A673 (cell line): ENCODE measurements around the gene OSBPL8. TPM values are rescaled to one million over a fixed set of nuclear protein-coding genes. Genes with fewer than 3 reads are reported as not detected.

Source experiments
- BruUV-seq: library from RNA; stranded (reverse); fragments of 400-500 nt; replicated peaks from 2 replicates; lab custom pipeline; 2021; lab: Mats Ljungman, UMichigan
- CTCF ChIA-PET: fragments of 300-600 bp; sonication (Branson Sonifier 250); formaldehyde crosslinking; loops from one replicate; lab custom pipeline; 2022; ENCODE audit warnings: antibody characterized with exemption; lab: Charles Lee
- POLR2A ChIA-PET: fragments of 300-600 bp; sonication (Branson Sonifier 250); formaldehyde crosslinking; loops from one replicate; lab custom pipeline; 2022; ENCODE audit warnings: antibody characterized with exemption; ENCODE audit not compliant: low non-redundant PET; lab: Charles Lee
- DNase-seq: peaks from one replicate; pipeline ENCODE4 v3.0.0-alpha.2; 2015; ENCODE audit warnings: low spot score
- H3K27ac ChIP-seq: fragments of 200-600 bp; sonication (generic); 2 replicates; pipeline ENCODE4 v1.5.1; 2016; ENCODE audit warnings: mixed run types, low read depth, mild to moderate bottlenecking, mixed read lengths, antibody characterized with exemption, low read length; ENCODE audit not compliant: poor library complexity, severe bottlenecking
- H3K27me3 ChIP-seq: fragments of 200-600 bp; sonication (generic); replicated peaks from 2 replicates; pipeline ENCODE4 v1.6.1; 2017; ENCODE audit warnings: mixed run types, low read depth, mild to moderate bottlenecking, mixed read lengths, antibody characterized with exemption, low read length; ENCODE audit not compliant: insufficient read depth, poor library complexity
- H3K36me3 ChIP-seq: fragments of 200-600 bp; sonication (generic); 2 replicates; pipeline ENCODE4 v1.6.1; 2016; ENCODE audit warnings: mixed run types, mild to moderate bottlenecking, mixed read lengths, antibody characterized with exemption, low read length; ENCODE audit not compliant: insufficient read depth, poor library complexity, severe bottlenecking
- H3K4me1 ChIP-seq: fragments of 200-600 bp; sonication (generic); 2 replicates; pipeline ENCODE4 v1.6.1; 2017; ENCODE audit warnings: mixed run types, mild to moderate bottlenecking, mixed read lengths, antibody characterized with exemption, low read length; ENCODE audit not compliant: insufficient read depth, poor library complexity, severe bottlenecking
- H3K4me3 ChIP-seq: fragments of 200-600 bp; sonication (generic); 2 replicates; pipeline ENCODE4 v1.5.1; 2016; ENCODE audit warnings: low read depth, mixed run types, mild to moderate bottlenecking, mixed read lengths, low read length; ENCODE audit not compliant: poor library complexity, severe bottlenecking
- H3K9me3 ChIP-seq: fragments of 200-600 bp; sonication (generic); 2 replicates; pipeline ENCODE4 v1.6.1; 2016; ENCODE audit warnings: mixed run types, low read depth, mild to moderate bottlenecking, mixed read lengths, antibody characterized with exemption, low read length; ENCODE audit not compliant: poor library complexity, severe bottlenecking
- CTCF ChIP-seq: fragments of 300-800, 200-600 bp; sonication (generic); conservative IDR thresholded peaks from 2 replicates; pipeline ENCODE4 v1.5.1; 2017; ENCODE audit warnings: low read depth, mild to moderate bottlenecking, antibody characterized with exemption, low read length, moderate library complexity, mixed read lengths
- EZH2 ChIP-seq: fragments of 200-600 bp; sonication (generic); IDR thresholded peaks from 2 replicates; pipeline ENCODE4 v1.6.1; 2017; ENCODE audit warnings: borderline replicate concordance, low read depth, mild to moderate bottlenecking, mixed read lengths, antibody characterized with exemption, low read length; ENCODE audit not compliant: poor library complexity, severe bottlenecking
- intact Hi-C: fragments of 100-400 bp; cut with micrococcal nuclease; formaldehyde crosslinking; loops from one replicate; pipeline ENCODE4 v1.10.0; 2022; ENCODE audit not compliant: unreplicated experiment
- total RNA-seq: library from RNA; stranded (reverse); gene quantifications from 2 replicates; pipeline ENCODE4 v1.2.3, GENCODE V29; 2021

Gene OSBPL8
- total RNA-seq, 1 experiment from 2014 or later: 86.1 TPM

GRCh38 chr12:76464631-76465166 lies 94.9 kb downstream of the OSBPL8 start:
- ChIA-PET POLR2A (no interaction called here), CTCF (no interaction called here)
- H3K4me3 ChIP-seq: no peak overlapping the region
- no peak for TF ChIP-seq CTCF
- TF ChIP-seq EZH2: no peak
- H3K36me3 ChIP-seq: no peaks in the 10 kb centered on the region
- peaks cover 28% of the 10 kb centered on the region for H3K4me1 ChIP-seq
- no peaks in the 10 kb centered on the region for H3K27me3 ChIP-seq
- no TSS peak for BruUV-seq
- intact Hi-C loops: no loop called here
- H3K9me3 ChIP-seq: no peaks in the 10 kb centered on the region
- no peak for DNase-seq
- H3K27ac ChIP-seq: peak overlapping the region; percentile 17

- Histone ChIP-seq H3K9me3 (no peaks in the 10 kb centered on the region), H3K4me1 (peaks cover 28% of the 10 kb centered on the region), H3K4me3 (no peak overlapping the region), H3K27me3 (no peaks in the 10 kb centered on the region), H3K27ac (no peak overlapping the region), H3K36me3 (no peaks in the 10 kb centered on the region)
- BruUV-seq: no TSS peak
- POLR2A ChIA-PET: no interaction called here
- CTCF ChIA-PET: no interaction called here
- intact Hi-C loops: no loop called here
- TF ChIP-seq CTCF (no peak), EZH2 (no peak)
- no peak for DNase-seq
Observed at GRCh38 chr12:76462668-76463224, 96.8 kb downstream of the OSBPL8 start.

GRCh38 chr12:76460807-76461206 lies 98.8 kb downstream of the OSBPL8 start:
- intact Hi-C loops: no loop called here
- no peaks in the 10 kb centered on the region for H3K9me3 ChIP-seq
- BruUV-seq: no TSS peak
- H3K27ac ChIP-seq: peak overlapping the region; percentile 14
- CTCF ChIA-PET: no interaction called here
- H3K4me1 ChIP-seq: peaks cover 28% of the 10 kb centered on the region
- TF ChIP-seq EZH2 (no peak), CTCF (no peak)
- H3K4me3 ChIP-seq: no peak overlapping the region
- no peak for DNase-seq
- H3K27me3 ChIP-seq: no peaks in the 10 kb centered on the region
- POLR2A ChIA-PET: no interaction called here
- H3K36me3 ChIP-seq: no peaks in the 10 kb centered on the region
